HG03025 (cell line): Measurements from ENCODE around the gene IFITM5.
"Not testable (repeated sequence)": the region's sequence is repeated elsewhere in the genome, so short reads cannot be mapped to it uniquely, and the experiment has no call there.

Experiments
- ATAC-seq: cut with Tn5 transposase; IDR thresholded peaks from one replicate; pipeline ENCODE4 v1.9.1; 2021; ENCODE audit warnings: mild to moderate bottlenecking, moderate library complexity; ENCODE audit not compliant: unreplicated experiment, low FRiP score

Gene IFITM5

GRCh38 chr11:313787-314553 lies 14.6 kb upstream of the IFITM5 start, which contains the start of gene IFITM1:
Gene IFITM1 (plus strand): TSS chr11:314040. CDS start chr11:314171, 131 bp downstream.
- ATAC-seq, result no peak

- no peak for ATAC-seq
These were observed 14.0 kb upstream of the IFITM5 start for GRCh38 chr11:313304-313786.

GRCh38 chr11:312092-312816 lies 12.9 kb upstream of the IFITM5 start:
- ATAC-seq, result no peak

- not testable (repeated sequence) for ATAC-seq
These were observed 11.9 kb upstream of the IFITM5 start for GRCh38 chr11:311013-311748.

GRCh38 chr11:309979-310572 lies 10.8 kb upstream of the IFITM5 start:
- not testable (repeated sequence) for ATAC-seq

- ATAC-seq, result not testable (repeated sequence)
These were observed 9.7 kb upstream of the IFITM5 start for GRCh38 chr11:308740-309665.

- ATAC-seq, result not testable (repeated sequence)
These were observed 8.7 kb upstream of the IFITM5 start, which contains the start of gene IFITM2 for GRCh38 chr11:307766-308708. Gene IFITM2 (plus strand): TSS chr11:307816. CDS start chr11:308193, 377 bp downstream.

GRCh38 chr11:306645-307371 lies 7.5 kb upstream of the IFITM5 start:
- ATAC-seq, result no peak

- no peak for ATAC-seq
These were observed 6.5 kb upstream of the IFITM5 start for GRCh38 chr11:305844-306211.

- ATAC-seq, result no peak
These were observed 5.9 kb upstream of the IFITM5 start for GRCh38 chr11:304915-305843.

GRCh38 chr11:304061-304506 lies 4.8 kb upstream of the IFITM5 start:
- ATAC-seq, result no peak

- no peak for ATAC-seq
These were observed 4.0 kb upstream of the IFITM5 start for GRCh38 chr11:303363-303762.

GRCh38 chr11:299951-300735 lies 817 bp upstream of the IFITM5 start:
- ATAC-seq, result no peak

- ATAC-seq, result no peak
These were observed 790 bp downstream of the IFITM5 start for GRCh38 chr11:298406-299065.
